ENCODE data around the gene CARTPT. TPM values are rescaled to one million over a fixed set of nuclear protein-coding genes. Genes with fewer than 3 reads are reported as not detected.

Gene CARTPT
- total RNA-seq (10 to 100 TPM in 1 of 2 donors, 1 to 10 TPM in 1; 5.0 to 17.0 TPM), polyA plus RNA-seq (ENCODE audit: insufficient read length in 2 of 2) (10 to 100 TPM; 20.2 to 30.1 TPM)
- long read RNA-seq, donor 1, partial matches to known transcripts = 0 of 4 reads
- long read RNA-seq, donor 1, other reads (novel, unspliced or antisense) = 0 of 4 reads
- long read RNA-seq, donor 2, transcript CARTPT-201 (3 exons, 915 nt) = major isoform, 7 of 7 reads
- long read RNA-seq, donor 2, partial matches to known transcripts = 0 of 7 reads
- long read RNA-seq, donor 2, other reads (novel, unspliced or antisense) = 0 of 7 reads
- long read RNA-seq, donor 3, transcript CARTPT-201 (3 exons, 915 nt) = major isoform, 10 of 10 reads
- long read RNA-seq, donor 3, partial matches to known transcripts = 0 of 10 reads
- long read RNA-seq, donor 3, other reads (novel, unspliced or antisense) = 0 of 10 reads
- long read RNA-seq, donor 4 = 0 reads

DNA sequence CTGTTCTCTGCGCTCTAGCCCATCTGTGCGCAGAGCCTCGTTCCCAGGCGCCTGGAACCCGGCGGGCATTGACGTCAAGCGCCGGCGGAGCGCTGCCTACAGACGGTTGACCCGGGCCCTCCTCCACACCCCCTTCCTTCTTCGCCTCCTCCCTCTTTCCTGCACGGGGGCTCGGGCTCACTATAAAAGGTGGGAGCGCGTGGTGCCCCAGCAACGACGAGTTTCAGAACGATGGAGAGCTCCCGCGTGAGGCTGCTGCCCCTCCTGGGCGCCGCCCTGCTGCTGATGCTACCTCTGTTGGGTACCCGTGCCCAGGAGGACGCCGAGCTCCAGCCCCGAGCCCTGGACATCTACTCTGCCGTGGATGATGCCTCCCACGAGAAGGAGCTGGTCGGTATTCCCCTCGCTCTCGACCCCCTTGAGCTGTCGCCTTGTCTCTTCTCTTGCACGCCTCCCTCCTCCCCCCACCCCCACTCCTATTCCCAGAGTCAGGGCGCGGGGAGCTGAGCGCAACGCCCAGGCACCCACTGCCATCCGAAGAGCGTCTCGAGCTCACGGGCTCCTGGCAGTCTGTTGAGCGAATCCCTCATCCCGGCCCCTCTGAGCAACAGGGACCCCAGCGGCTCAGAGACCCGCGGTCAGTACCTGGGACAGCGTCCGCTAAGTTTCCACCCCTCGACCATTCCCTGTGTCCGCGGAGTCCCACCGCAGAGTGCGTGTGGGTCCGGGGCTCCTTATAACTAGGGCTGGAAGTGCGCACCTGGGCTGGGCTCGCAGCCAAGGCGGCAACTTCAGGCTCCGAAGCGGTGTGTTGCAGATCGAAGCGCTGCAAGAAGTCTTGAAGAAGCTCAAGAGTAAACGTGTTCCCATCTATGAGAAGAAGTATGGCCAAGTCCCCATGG lies at the start of gene CARTPT:
Gene CARTPT, plus strand, starts transcription at position 213 of the 902 bp plus-strand sequence. Its CDS starts 19 bp downstream, at position 232.
- Histone ChIP-seq H3K4me1 (ENCODE audit: control insufficient read depth, insufficient read depth, low read length) (peaks cover 13% of the 10 kb centered on the region), H3K36me3 (ENCODE audit: control insufficient read depth, insufficient read depth, low read length) (no peaks in the 10 kb centered on the region), H3K27me3 (ENCODE audit: control insufficient read depth, insufficient read depth, low read length) (peaks cover 43% of the 10 kb centered on the region), H3K9me3 (ENCODE audit: control insufficient read depth, insufficient read depth, low read length) (no peaks in the 10 kb centered on the region), H3K4me3 (ENCODE audit: low read depth, low read length) (no peak within 1 kb of the TSS), H3K27ac (ENCODE audit: low read depth, low read length) (no peak within 1 kb of the TSS)
- DNase-seq (ENCODE audit: low read depth in 4 of 6, low spot score in 6 of 6) = peak in 2 of 6 donors; percentile 36 to 62
- 1% methylated on average over 65 of the region's 65 CpGs for WGBS (ENCODE audit: insufficient coverage)

DNA sequence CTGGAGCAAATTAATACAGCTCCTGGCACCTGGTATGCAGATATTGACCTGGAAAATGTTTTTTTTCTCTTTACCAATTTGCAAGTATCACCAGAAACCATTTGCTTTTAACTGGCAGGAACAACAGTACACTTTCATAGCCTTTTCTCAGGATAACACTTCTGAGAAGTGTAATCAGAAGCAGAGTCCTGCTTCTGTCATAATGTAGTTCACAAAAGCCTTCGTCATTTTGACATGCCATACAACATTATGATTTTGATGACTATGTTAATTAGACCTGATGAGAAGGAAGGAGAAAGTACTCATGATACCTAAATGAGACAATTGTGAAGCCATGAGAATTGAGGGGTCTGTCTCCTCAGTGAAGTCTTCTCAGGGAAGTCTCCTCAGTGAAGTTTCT lies 41.1 kb upstream of the CARTPT start:
- no peak for DNase-seq (ENCODE audit: low read depth in 4 of 6, low spot score in 6 of 6)
- Histone ChIP-seq H3K27me3 (ENCODE audit: control insufficient read depth, insufficient read depth, low read length) (no peaks in the 10 kb centered on the region), H3K9me3 (ENCODE audit: control insufficient read depth, insufficient read depth, low read length) (no peaks in the 10 kb centered on the region), H3K27ac (ENCODE audit: low read depth, low read length) (no peak overlapping the region), H3K4me3 (ENCODE audit: low read depth, low read length) (no peak overlapping the region), H3K36me3 (ENCODE audit: control insufficient read depth, insufficient read depth, low read length) (no peaks in the 10 kb centered on the region), H3K4me1 (ENCODE audit: control insufficient read depth, insufficient read depth, low read length) (no peaks in the 10 kb centered on the region)
- no CpG with 5 or more reads among the region's 1 CpG for WGBS (ENCODE audit: insufficient coverage)

DNA sequence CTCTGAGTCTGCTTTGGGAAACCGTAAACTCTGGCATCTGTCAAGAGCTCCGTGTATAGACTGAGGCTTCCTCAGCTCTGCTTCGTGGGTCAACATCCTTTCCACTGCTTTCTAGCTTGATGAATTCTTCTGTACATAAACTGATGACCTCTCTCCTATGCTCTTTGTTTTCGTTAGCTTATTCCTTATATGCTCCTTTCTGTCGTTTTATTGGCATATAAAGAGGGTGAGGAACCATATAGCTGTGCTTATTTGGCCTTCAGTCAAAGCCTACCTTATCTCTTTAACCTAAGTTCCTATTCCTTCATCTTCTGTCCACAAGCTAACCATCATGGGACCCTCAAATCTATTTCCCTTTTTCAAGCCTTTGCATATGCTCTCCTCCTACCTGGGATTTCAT lies 39.4 kb upstream of the CARTPT start:
- Histone ChIP-seq H3K27me3 (ENCODE audit: control insufficient read depth, insufficient read depth, low read length) (no peaks in the 10 kb centered on the region), H3K27ac (ENCODE audit: low read depth, low read length) (no peak overlapping the region), H3K4me1 (ENCODE audit: control insufficient read depth, insufficient read depth, low read length) (no peaks in the 10 kb centered on the region), H3K36me3 (ENCODE audit: control insufficient read depth, insufficient read depth, low read length) (no peaks in the 10 kb centered on the region), H3K9me3 (ENCODE audit: control insufficient read depth, insufficient read depth, low read length) (no peaks in the 10 kb centered on the region), H3K4me3 (ENCODE audit: low read depth, low read length) (no peak overlapping the region)
- no peak for DNase-seq (ENCODE audit: low read depth in 4 of 6, low spot score in 6 of 6)
- WGBS (ENCODE audit: insufficient coverage) = 78% methylated on average over 3 of the region's 5 CpGs

DNA sequence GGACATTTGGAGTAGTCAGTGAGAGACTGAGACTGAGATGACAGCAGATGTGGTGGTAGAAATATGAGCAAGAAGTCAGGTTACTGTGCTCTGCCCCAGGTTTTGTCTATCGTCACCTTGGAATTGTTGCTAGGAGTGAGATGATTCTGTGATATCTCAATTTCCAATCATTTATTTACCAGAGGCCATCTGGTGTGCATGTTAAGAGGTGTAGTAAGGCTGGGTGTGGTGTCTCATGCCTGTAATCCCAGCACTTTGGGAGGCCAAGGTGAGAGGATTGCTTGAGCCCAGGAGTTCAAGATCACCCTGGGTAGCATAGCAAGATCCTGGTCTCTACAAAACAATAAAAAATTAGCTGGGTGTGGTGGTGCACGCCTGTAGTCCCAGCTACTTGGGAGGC lies 38.6 kb upstream of the CARTPT start:
- Histone ChIP-seq H3K27ac (ENCODE audit: low read depth, low read length) (no peak overlapping the region), H3K9me3 (ENCODE audit: control insufficient read depth, insufficient read depth, low read length) (no peaks in the 10 kb centered on the region), H3K36me3 (ENCODE audit: control insufficient read depth, insufficient read depth, low read length) (no peaks in the 10 kb centered on the region), H3K4me1 (ENCODE audit: control insufficient read depth, insufficient read depth, low read length) (no peaks in the 10 kb centered on the region), H3K4me3 (ENCODE audit: low read depth, low read length) (no peak overlapping the region), H3K27me3 (ENCODE audit: control insufficient read depth, insufficient read depth, low read length) (no peaks in the 10 kb centered on the region)
- no peak for DNase-seq (ENCODE audit: low read depth in 4 of 6, low spot score in 6 of 6)
- 83% methylated on average over 1 of the region's 2 CpGs for WGBS (ENCODE audit: insufficient coverage)

DNA sequence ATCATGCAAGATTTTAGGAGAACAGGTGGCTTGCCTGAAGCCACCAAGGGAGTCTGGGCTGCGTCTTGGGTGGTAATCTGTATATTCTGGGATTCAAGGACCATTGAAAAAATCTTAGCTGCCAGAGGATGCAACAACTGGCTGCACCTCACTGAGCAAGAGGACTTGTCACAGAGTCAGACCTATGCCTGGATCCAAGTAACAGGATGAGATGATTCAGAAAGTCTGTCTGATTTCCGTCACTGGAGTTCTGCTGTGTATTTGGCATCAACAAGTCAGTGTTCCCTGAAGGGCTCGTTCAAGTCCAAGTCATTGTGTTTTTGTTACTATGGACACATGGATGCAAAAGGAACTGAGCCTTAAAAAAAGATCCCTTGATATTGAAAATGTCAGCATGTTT lies 37.8 kb upstream of the CARTPT start:
- DNase-seq (ENCODE audit: low read depth in 4 of 6, low spot score in 6 of 6) = no peak
- Histone ChIP-seq H3K4me1 (ENCODE audit: control insufficient read depth, insufficient read depth, low read length) (no peaks in the 10 kb centered on the region), H3K27me3 (ENCODE audit: control insufficient read depth, insufficient read depth, low read length) (no peaks in the 10 kb centered on the region), H3K27ac (ENCODE audit: low read depth, low read length) (no peak overlapping the region), H3K9me3 (ENCODE audit: control insufficient read depth, insufficient read depth, low read length) (no peaks in the 10 kb centered on the region), H3K36me3 (ENCODE audit: control insufficient read depth, insufficient read depth, low read length) (no peaks in the 10 kb centered on the region), H3K4me3 (ENCODE audit: low read depth, low read length) (no peak overlapping the region)
- 51% methylated on average over 2 of the region's 3 CpGs for WGBS (ENCODE audit: insufficient coverage)

DNA sequence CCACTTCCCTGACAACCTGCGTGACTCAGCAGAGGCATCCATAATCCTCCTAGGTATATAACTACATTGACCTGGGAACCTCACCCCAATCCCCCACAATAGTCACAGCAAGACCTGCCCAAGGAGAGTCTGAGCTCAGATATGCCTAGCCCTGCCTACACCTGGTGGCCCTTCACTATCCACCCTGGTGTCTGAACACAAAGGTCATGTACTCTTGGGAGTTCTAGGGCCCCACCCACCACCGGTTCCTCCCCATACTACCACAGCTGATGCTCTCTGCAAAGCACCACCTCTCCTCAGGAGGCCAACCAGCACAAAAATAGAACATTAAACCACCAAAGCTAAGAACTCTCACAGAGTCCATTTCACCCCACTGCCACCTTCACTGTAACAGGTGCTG lies 34.8 kb upstream of the CARTPT start:
- Histone ChIP-seq H3K4me1 (ENCODE audit: control insufficient read depth, insufficient read depth, low read length) (no peaks in the 10 kb centered on the region), H3K36me3 (ENCODE audit: control insufficient read depth, insufficient read depth, low read length) (no peaks in the 10 kb centered on the region), H3K27me3 (ENCODE audit: control insufficient read depth, insufficient read depth, low read length) (no peaks in the 10 kb centered on the region), H3K4me3 (ENCODE audit: low read depth, low read length) (no peak overlapping the region), H3K27ac (ENCODE audit: low read depth, low read length) (no peak overlapping the region), H3K9me3 (ENCODE audit: control insufficient read depth, insufficient read depth, low read length) (no peaks in the 10 kb centered on the region)
- 94% methylated on average over 2 of the region's 2 CpGs for WGBS (ENCODE audit: insufficient coverage)
- DNase-seq (ENCODE audit: low read depth in 4 of 6, low spot score in 6 of 6) = no peak

DNA sequence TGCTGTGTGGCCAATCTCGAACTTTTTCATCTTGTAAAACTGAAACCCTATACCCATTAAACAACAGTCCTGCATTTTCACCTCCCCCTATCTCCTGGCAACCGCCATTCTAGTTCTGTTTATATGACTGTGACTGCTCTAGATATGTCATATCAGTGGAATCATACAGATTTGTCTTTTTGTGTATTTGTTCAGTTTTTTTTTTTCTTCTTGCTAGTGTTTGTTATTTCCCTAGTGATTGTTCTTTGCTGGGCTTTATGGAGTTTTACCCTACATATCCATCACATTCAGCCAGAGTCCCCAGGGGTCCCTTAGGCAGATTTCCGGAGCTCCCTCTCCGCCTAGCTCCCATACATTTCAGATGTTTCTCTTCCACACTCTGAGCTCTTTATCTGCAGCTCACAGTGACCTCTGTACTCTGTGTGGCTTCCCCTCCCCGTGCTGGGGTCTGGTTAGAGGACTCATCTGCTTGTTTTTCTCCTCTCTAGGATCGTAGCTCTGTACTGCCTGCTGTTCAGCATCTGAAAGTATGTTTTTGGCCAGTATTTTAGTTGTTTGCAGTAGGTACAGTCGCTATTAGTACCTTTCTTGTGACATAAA lies 25.1 kb upstream of the CARTPT start:
- peak in 2 of 6 donors; percentile 3 to 49 for DNase-seq (ENCODE audit: low read depth in 4 of 6, low spot score in 6 of 6)
- no peak overlapping the region for H3K27ac ChIP-seq (ENCODE audit: low read depth, low read length)
- 15% methylated on average over 3 of the region's 7 CpGs for WGBS (ENCODE audit: insufficient coverage)
- no peaks in the 10 kb centered on the region for H3K36me3 ChIP-seq (ENCODE audit: control insufficient read depth, insufficient read depth, low read length)
- no peaks in the 10 kb centered on the region for H3K4me1 ChIP-seq (ENCODE audit: control insufficient read depth, insufficient read depth, low read length)
- no peak overlapping the region for H3K4me3 ChIP-seq (ENCODE audit: low read depth, low read length)
- H3K9me3 ChIP-seq (ENCODE audit: control insufficient read depth, insufficient read depth, low read length) = no peaks in the 10 kb centered on the region
- no peaks in the 10 kb centered on the region for H3K27me3 ChIP-seq (ENCODE audit: control insufficient read depth, insufficient read depth, low read length)

DNA sequence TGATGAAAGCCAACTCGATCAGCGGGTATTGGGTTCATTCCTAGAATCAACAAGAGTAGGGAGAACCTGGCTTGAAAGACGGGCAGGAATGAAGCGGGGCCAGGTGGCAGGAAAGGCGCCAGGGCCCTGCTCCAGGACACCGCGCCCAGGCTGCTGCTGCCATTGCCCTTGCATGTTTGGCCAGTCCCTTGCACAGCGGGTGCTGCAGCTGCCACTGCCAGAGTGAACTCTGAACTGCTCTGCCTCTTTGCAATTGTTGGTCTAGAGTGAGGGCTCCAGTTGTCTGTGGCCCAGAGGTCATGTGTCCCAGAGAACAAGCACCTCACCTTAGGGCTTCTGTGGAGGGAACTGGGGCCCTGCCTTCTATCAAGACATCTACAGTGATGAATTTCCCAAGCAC lies 24.0 kb upstream of the CARTPT start:
- Histone ChIP-seq H3K36me3 (ENCODE audit: control insufficient read depth, insufficient read depth, low read length) (no peaks in the 10 kb centered on the region), H3K4me1 (ENCODE audit: control insufficient read depth, insufficient read depth, low read length) (no peaks in the 10 kb centered on the region), H3K9me3 (ENCODE audit: control insufficient read depth, insufficient read depth, low read length) (no peaks in the 10 kb centered on the region), H3K27me3 (ENCODE audit: control insufficient read depth, insufficient read depth, low read length) (no peaks in the 10 kb centered on the region), H3K4me3 (ENCODE audit: low read depth, low read length) (no peak overlapping the region), H3K27ac (ENCODE audit: low read depth, low read length) (no peak overlapping the region)
- 93% methylated on average over 8 of the region's 8 CpGs for WGBS (ENCODE audit: insufficient coverage)
- DNase-seq (ENCODE audit: low read depth in 4 of 6, low spot score in 6 of 6) = no peak

DNA sequence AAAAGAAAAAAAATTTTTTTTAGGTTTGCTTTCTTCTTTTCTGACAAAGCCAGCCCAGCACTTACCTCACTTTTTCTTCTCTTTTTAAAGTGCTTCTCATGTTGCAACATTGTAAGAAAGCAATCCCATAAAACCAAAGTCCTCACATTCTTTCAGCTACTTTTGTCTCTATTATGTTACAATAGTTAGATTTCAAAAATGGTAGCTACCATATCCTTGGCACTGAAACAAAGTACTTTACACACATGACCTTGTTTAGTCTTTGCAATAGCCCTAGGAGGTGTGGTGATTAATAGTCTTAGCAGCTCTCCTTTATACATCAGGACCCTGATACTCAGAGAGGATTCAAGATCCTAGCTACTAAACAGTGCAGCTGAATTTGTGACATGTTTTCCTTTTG lies 23.5 kb upstream of the CARTPT start:
- Histone ChIP-seq H3K4me1 (ENCODE audit: control insufficient read depth, insufficient read depth, low read length) (no peaks in the 10 kb centered on the region), H3K36me3 (ENCODE audit: control insufficient read depth, insufficient read depth, low read length) (no peaks in the 10 kb centered on the region), H3K27ac (ENCODE audit: low read depth, low read length) (no peak overlapping the region), H3K27me3 (ENCODE audit: control insufficient read depth, insufficient read depth, low read length) (no peaks in the 10 kb centered on the region), H3K9me3 (ENCODE audit: control insufficient read depth, insufficient read depth, low read length) (no peaks in the 10 kb centered on the region), H3K4me3 (ENCODE audit: low read depth, low read length) (no peak overlapping the region)
- no peak for DNase-seq (ENCODE audit: low read depth in 4 of 6, low spot score in 6 of 6)
